Stimulated activated CD8-positive, alpha-beta memory T cell treated with anti-CD3 and anti-CD28 coated beads, Interleukin-7, amount 100 ng/mL, for 1 hour (primary cell): ENCODE data around the gene UBA3.

Experiments
- DNase-seq, 2 donors: peaks; one replicate each; pipeline ENCODE4 v3.0.0-alpha.2; 2020; ENCODE audit warnings: low read depth in 2 of 2

The UBA3 gene

GRCh38 chr3:69080233-69080920, at the start of gene UBA3:
UBA3 (minus strand) TSS chr3:69080365; CDS start chr3:69080353, 12 bp downstream.
- DNase-seq, result peak; percentile 80 to 84

DNA sequence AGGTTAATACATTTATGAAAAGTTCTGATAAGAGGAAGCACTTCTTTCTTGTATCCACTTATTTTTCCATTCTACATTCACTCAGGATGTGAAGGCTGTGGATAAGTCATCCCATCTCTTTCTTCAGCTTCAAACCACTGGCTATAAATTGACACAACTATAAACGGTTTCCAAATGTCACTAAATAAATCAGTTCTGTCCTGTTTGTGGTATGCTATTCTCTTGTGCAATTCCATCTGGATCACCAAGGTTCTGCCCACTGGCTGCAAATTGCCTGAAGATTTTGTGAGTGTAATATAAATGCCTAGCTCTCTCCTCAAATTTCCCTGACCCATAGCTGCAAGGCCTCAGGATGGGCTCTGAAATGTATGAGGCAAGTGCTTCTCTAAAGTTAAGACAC, 49.4 kb upstream of the UBA3 start:
- no peak for DNase-seq

DNA sequence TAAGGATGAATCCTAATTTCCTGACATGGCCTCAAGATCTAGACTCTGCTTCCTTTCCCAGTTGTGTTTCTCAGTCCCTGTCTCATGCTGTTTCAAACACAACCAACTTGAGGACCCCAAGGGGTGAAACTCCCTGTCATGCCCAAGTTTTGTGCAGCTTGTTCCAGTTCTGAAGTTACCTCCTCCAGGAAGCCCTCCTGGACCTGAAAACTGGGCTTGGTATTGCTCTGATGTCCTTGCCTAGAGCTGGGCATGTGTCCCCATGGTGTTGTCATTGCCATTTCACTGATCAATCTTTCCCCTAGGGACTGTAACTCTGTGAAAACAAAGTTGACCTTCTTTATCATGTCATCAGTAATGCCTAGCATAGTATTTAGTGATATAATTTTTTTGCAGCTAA, 48.3 kb upstream of the UBA3 start:
- DNase-seq, result no peak

DNA sequence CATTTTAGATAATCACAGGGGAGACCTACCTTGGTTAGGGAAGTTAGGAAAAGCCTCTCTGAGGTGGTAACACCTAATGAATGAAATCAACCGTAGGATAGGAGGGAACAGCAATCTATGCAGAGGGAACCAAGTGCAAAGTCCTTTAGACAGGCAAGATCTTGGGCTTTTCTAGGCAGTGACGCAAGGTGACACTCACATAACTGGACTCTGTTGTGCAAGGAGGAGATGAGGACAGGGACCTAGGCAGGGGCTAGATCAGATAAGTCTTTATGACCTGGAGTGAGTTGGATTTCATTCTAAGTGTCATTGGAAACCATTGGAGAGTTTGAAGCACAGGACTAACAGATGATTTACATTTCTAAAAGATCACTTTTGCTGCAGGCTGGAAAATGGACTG, 46.8 kb upstream of the UBA3 start:
- DNase-seq, result no peak

DNA sequence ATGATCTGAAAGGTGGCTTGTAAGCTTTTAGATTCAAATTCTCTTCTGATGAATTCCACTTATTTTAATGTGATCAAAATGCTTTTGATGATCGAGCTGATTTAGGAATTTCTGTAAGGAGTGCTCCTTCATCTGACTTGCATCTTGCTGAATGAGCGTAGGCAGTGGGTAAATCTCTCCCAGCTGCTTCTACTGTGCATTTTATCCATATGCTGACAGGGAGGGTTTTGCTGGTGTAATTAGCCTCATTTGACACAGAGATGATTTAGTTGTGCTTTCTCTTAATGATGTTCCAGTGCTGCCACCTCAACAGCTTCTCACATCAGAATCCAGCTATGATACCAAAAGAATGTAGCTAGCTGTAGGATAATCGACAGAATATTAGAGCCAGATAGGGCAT, 46.1 kb upstream of the UBA3 start:
- no peak for DNase-seq

DNA sequence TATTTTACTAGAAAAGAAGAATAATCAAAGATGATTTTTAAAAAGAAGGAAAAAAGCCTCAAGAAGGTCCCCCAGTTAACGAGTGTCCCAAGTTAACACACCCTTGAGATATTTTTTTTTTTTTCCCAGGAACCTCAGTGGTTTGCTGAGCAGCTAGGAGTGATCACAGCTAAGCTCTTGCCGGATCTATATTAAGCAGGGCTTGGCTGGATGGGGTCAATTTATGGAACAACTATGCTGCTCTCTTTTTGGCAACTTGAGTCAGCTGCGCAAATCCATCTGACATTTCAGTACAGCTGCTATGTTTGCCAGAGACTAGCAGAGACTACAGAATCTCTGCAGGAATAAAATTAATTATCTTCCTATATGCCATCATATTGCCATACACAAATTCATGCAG, 42.2 kb upstream of the UBA3 start, which contains the start of gene LMOD3:
Gene LMOD3 (minus strand): TSS at position 193 of the 400 bp plus-strand sequence. CDS start 209 bp downstream, outside the sequence.
- no peak for DNase-seq

GRCh38 chr3:69121950-69122349, 41.8 kb upstream of the UBA3 start:
- no peak for DNase-seq

DNA sequence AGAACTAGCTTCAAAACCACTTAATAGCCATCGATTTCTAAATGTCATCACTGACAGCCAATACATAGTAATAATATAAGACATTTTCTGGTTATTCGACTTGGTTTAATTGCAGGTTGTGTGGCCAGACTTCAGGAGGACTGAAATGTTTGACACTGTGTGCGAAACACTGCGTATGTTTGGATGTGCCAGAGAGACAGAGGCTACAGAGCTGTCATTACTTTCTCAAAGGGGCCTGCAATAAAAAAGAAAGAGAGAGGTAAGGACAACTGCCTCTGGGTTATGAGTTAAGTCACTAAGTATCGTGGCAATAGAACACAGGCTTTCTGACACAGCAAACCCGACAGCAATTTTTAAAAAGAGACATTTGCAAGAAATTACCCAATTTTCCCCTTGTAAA, 41.3 kb upstream of the UBA3 start:
- DNase-seq, result no peak

GRCh38 chr3:69120879-69121464, 40.8 kb upstream of the UBA3 start:
- DNase-seq, result peak; percentile 61 to 69

DNA sequence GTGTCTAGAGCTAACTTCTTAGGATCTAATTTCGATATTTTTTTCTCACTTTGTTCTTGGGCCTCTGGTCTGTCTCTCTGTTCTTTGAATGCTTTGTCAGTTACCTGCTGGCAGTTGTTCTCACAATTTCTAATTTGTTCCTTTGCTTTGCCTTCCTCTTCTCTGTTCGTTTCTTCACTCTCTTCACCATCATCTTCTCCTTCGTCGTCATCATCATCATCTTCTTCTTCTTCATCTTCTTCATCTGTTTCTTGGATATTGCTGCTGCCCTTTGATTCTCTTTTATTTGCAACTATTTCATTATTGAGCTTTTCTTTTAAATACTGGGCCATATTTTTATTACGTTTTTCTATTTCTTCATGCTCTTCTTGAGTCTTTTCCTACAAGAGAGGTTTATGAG, 39.5 kb upstream of the UBA3 start:
- DNase-seq, result no peak

DNA sequence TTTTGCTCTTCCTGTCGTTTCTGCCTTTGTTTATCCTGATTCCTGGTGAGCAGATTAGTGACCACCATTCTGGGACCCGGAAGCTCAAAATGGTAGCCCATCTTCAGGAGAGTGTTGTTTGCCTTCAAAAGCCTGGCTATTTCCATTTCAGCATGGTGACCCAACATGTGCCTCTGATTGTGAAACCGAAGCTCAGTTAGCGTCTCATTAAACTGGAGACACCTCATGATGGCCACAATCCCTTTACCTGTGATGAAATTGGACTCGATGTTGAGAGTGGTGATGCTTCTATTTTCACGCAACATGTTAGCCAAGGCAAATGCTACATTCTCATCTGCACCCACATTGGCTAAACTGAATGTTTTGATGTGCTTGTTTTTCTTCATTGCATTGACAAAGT, 39.0 kb upstream of the UBA3 start:
- no peak for DNase-seq

DNA sequence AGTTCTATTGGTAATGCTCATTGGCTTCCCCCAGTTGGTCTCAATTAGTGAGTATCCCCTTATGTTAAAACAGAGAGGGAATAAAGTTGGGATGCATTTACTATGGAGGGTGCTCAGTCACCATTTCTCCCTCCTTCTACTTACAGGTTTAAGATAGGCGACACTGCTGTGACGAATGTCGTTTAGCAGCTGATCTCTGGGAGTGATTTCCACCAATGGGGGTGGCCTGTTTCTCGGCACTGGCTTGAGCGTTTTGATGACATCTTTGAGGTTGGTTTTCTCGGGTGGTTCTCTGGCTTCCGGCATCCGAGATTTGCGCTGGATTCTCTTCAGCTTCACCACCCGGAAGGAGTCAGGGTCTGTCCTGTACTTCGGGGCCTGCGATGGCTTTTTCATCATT, 38.4 kb upstream of the UBA3 start:
- DNase-seq, result no peak

DNA sequence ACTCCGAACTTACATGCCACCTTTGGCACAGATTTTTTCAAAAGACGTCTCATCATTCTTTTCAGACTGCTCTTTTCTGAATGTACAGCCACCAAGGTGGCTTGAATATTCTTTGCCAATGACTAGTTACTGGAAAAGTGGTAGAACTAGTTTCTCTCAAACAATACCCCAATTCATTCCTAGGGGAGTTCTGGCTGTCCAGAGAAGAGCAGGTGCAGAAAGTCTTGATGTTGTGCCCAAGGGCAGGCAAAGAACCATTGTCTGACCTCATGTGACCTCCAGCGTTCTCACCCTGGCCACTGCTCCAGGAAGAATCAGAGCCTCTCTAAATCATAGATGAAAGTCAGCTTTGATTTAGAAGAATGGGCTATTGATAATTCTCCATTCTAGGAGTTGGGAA, 36.7 kb upstream of the UBA3 start:
- no peak for DNase-seq

GRCh38 chr3:69116162-69116561, 36.0 kb upstream of the UBA3 start:
- DNase-seq, result no peak

DNA sequence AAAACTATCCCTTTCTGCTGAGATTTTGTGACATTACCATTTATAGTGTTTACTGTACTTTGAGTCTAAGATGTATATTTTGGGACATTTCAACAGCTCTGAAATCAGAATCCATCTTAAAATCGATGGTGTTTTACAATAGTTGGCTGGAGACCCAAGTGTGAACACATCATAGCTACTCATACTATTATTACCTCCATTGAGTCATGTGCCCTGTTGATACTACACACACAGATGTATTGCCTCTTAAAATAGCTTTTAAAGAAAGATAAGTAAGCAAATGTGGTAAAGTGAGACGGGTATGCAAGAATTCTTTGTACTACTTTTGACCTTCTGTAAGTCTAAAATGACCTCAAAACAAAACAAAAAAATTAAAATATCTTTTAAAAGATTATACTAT, 35.6 kb upstream of the UBA3 start:
- no peak for DNase-seq

- DNase-seq, result no peak
Measured at GRCh38 chr3:69113536-69113935, 33.4 kb upstream of the UBA3 start.

DNA sequence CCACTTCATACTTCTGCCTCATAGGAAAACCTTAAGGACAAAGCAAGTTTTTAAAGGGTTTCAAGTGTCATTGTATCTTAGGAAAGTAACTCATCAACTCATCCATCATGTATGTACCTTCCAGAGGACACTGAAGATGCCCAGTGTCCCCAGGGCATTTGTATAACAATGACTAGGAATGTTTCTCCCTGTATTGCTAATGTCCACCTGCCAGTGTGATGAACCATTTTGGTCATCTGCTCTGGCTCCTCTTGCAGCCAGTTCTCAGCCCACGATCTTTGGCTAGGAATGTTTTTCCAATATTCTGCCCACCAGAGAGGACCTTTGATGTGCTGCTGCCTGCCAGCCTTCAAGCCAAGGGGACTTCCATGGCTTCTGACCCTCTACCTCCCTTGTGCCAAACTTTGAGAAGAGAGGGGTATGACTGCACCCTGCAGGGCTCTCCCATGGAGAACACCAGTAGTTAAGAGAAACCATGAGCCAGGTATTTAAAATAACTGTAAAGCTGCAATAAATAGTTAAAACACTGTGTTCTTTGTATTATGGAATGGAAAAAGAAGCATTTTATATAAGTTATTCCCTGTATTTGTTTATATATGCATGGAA, 30.9 kb upstream of the UBA3 start:
- no peak for DNase-seq

DNA sequence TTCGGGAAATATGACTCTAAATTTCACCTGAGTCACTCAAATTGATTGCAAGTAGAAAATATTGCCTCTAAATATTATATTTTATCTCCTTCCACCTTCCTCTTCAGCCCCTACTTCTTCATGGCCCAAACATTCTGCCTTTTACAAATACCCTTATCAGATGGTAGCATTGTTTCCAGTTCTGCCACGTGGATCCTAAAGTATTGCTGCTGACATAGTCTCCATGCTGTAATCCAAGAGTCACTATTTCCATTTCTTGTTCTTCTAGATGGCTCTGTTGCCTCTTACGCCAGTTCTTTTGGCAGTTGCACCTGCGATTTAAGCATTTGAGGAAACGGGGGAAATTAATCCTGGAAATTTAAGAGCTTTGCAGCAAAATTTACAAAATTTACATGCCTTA, 28.6 kb upstream of the UBA3 start:
- no peak for DNase-seq

GRCh38 chr3:69107841-69108240, 27.7 kb upstream of the UBA3 start:
- DNase-seq, result no peak

DNA sequence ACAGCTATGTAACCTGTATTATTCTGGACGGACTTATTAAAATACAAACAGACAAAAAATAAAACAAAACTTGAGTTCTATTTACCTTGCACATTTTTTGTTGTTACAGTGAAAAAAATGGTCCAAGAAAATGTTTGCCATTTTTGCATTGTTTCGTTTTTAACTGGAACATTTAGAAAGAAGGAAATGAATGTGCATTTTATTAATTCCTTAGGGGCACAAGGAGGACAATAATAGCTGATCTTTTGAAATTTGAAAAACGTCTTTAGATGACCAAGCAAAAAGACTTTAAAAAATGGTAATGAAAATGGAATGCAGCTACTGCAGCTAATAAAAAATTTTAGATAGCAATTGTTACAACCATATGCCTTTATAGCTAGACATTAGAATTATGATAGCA, 25.2 kb upstream of the UBA3 start:
- no peak for DNase-seq

- no peak for DNase-seq
Measured at GRCh38 chr3:69104586-69104985, 24.4 kb upstream of the UBA3 start.

DNA sequence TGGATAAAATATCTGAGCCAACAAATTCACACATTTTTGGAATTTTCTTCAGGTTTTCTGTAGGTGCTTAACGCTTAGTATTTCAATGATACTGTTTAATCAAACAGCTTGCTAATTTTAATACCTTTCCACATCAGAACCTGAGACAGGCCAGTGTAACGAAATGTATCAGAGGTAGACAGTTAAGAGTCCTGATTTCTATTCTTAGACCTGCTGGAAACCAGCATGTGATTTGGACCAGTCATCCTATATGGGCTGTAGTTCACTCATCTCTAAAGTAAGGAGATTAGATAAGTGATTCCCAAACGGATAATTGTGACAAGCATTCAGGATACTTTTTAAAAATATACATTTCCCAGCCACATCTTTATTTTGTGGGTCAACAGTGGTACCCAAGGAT, 23.0 kb upstream of the UBA3 start:
- DNase-seq, result no peak

- no peak for DNase-seq
Measured at GRCh38 chr3:69102384-69102783, 22.2 kb upstream of the UBA3 start.
